22Rv1 (cell line): Measurements from ENCODE around the gene WWP2.
"Not testable (repeated sequence)": the region's sequence is repeated elsewhere in the genome, so short reads cannot be mapped to it uniquely, and the experiment has no call there.

Experiments used
- H3K27ac ChIP-seq: fragments of 450-650 bp; 2 replicates; pipeline ENCODE4 v1.5.1; 2017
- CTCF ChIP-seq: fragments of 450-650 bp; IDR thresholded peaks from 2 replicates; pipeline ENCODE4 v1.5.1; 2017; ENCODE audit warnings: mild to moderate bottlenecking
- ZFX ChIP-seq: fragments of 450-650 bp; IDR thresholded peaks from 2 replicates; pipeline ENCODE4 v1.6.1; 2017; ENCODE audit warnings: antibody characterized with exemption, borderline replicate concordance

Gene WWP2

GRCh38 chr16:69942099-69942491 is 180.0 kb downstream of the WWP2 start:
- TF ChIP-seq CTCF (no peak), ZFX (no peak)
- no peak overlapping the region for H3K27ac ChIP-seq

DNA sequence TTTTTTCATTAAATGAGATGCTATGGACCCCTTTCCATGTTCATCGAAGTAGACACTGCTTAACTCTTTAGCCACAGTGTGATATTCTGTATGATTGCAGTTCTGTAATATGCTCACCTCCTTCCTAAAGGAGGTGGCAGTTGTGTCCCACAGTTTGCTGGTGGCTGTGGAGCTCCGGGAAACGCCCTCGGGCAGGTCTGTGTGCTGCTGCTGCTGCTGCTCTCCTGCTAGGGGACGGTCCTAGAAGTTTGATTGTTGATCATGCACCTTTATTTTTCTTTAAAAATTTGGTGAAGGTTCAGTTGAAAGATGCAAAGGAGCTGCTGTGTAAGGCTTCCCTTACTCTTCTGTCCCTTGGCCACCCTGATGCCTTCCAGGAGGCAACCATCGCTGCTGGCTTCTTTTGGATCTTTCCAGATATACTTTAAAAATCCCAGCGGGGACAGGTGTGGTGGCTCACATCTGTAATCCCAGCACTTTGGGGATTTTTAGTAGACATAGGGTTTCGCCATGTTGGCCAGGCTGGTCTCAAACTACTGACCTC is 180.6 kb downstream of the WWP2 start:
- no peak for TF ChIP-seq ZFX
- no peak for TF ChIP-seq CTCF
- H3K27ac ChIP-seq: no peak overlapping the region

GRCh38 chr16:69943241-69944036 is 181.3 kb downstream of the WWP2 start:
- H3K27ac ChIP-seq: not testable (repeated sequence)

DNA sequence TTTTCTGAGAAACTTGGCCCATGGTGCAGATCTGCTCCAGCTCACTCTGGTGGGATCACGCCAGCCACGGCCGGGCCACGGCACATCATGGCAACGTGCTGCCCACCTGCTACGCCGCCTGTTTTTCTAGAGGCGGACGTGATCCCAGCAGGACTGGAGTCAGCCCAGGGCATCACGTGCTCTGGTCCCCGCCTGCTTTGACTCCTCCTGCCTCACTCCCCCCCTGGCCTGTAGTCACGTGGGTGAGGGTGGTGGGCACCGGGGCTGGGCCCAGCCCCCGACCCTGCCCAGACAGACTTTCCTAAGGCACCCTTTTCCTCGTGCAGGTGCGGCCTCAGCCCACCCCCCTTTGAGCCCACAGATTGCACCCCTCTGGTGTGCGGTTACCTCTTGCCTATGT is 188.3 kb downstream of the WWP2 start:
- H3K27ac ChIP-seq: not testable (repeated sequence)

- H3K27ac ChIP-seq: not testable (repeated sequence)
Measured at GRCh38 chr16:69951017-69951671, 189.0 kb downstream of the WWP2 start, which contains the start of gene CLEC18A. Gene CLEC18A (plus strand): TSS chr16:69951334. CDS start chr16:69951367, 33 bp downstream.

- H3K27ac ChIP-seq: not testable (repeated sequence)
Measured at GRCh38 chr16:69951672-69952031, 189.5 kb downstream of the WWP2 start.

GRCh38 chr16:69952116-69952515 is 190.0 kb downstream of the WWP2 start:
- H3K27ac ChIP-seq: not testable (repeated sequence)

- not testable (repeated sequence) for H3K27ac ChIP-seq
Measured at GRCh38 chr16:69952572-69953355, 190.6 kb downstream of the WWP2 start.

GRCh38 chr16:69954241-69954640 is 192.1 kb downstream of the WWP2 start:
- H3K27ac ChIP-seq: not testable (repeated sequence)

DNA sequence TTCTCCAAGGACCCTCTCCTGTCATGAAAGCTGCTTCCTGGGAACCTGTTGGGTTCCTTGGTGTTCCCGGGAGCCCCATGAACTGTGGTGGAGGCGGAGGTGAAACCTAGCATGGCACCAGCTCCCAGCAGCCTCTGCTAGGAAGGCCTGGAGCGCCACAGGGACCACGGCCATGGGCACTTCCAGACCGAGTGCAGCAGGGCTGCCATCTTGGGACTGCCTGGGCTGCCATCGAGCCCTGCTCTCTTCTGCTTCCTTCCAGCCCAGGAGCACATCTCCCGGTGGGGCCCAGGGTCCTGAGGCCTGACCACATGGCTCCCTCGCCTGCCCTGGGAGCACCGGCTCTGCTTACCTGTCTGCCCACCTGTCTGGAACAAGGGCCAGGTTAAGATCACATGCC is 201.2 kb downstream of the WWP2 start:
- H3K27ac ChIP-seq: not testable (repeated sequence)

GRCh38 chr16:69964960-69965660 is 203.0 kb downstream of the WWP2 start:
- not testable (repeated sequence) for H3K27ac ChIP-seq

DNA sequence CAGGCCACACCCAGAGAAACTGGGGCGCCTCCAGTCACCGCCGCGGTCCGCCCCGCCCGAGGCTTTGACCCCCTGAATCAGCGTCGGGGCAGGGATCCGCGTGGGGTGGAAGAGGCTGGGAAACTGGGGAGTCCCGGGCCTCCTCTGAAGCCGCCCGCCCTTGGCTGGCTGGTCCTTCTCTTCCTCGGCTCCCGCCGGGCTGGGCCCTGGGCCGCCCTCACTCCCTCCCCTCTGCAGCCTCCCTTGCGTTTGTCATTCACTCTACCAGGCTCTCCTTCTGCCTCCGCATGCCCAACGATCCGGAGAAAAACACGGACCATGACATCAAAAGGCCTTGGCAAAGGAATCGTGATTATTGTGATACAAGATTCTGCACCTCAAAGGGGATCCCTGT is 203.5 kb downstream of the WWP2 start:
- not testable (repeated sequence) for H3K27ac ChIP-seq

GRCh38 chr16:69967688-69968087 is 205.6 kb downstream of the WWP2 start:
- H3K27ac ChIP-seq: not testable (repeated sequence)

DNA sequence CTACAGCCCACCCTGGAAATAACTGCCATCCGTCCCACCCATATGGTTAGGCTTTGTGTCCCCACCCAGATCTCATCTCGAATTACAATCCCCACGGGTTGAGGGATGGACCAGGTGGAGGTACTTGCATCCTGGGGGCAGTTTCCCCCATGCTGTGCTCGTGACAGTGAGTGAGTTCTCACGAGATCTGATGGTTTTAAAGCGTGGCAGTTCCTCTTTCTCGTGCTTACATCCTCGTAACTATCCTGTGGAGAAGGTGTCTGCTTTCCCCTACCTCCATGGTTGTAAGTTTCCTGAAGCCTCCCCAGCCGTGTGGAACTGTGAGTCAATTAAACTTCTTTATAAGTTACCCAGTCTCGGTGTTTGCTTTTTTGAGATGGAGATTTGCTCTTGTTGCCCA is 206.0 kb downstream of the WWP2 start:
- H3K27ac ChIP-seq: not testable (repeated sequence)

DNA sequence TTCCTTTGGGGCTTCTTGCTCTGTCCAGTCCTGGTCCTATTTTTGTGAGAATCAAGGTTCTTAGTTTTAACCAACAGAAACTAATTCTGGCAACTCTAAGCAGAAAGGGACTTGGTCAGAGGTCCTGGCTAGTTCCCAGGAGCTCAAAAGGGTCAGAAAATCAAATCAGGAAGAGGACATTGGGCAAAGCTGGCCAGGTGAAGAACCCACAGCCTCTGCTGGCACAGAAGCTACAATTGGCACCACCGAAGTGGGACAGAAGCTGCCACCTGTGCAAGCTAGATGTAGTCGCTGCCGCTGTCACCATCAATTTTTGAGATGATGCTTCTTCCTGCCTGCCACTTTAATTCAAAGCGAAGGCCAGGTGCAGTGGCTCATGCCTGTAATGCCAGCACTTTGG is 207.5 kb downstream of the WWP2 start:
- H3K27ac ChIP-seq: not testable (repeated sequence)

DNA sequence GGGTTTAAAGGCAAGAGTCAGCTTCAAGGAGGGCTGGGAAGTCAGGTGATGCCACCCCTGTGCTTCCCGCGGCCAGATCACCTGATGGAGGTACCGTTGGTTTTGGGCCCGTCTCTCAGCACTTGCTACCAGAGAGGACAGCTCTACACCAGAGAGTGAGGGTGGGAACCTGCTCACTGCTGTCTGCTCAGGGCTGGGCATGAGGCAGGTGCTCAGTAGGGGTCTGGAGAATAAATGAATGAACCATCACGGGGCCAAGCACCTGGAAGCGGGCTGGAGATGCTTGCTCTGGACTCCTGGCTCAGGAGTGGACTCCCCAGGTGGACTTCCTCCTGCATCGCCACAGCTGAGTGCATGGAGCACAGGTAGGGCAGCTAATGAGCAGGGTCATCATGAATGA is 210.0 kb downstream of the WWP2 start:
- H3K27ac ChIP-seq: not testable (repeated sequence)

DNA sequence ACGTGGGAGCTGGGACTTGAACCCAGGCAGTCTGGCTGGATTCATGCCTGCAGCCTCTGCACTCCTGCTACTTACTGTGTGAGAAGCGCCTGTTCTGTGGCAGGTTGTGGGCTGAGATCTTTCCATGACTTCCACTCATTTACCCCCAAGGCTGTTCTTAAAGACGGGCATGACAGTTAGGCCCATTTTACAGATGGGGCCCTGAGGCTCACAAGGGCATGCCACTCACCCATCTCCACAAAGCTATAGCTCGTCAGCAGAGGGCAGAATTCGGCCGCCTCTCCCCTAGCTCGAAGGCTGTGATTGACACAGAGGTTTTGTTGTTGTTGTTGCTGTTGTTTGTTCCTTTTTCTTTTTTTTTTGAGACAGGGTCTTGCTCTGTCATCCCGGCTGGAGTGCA is 210.8 kb downstream of the WWP2 start:
- not testable (repeated sequence) for H3K27ac ChIP-seq

DNA sequence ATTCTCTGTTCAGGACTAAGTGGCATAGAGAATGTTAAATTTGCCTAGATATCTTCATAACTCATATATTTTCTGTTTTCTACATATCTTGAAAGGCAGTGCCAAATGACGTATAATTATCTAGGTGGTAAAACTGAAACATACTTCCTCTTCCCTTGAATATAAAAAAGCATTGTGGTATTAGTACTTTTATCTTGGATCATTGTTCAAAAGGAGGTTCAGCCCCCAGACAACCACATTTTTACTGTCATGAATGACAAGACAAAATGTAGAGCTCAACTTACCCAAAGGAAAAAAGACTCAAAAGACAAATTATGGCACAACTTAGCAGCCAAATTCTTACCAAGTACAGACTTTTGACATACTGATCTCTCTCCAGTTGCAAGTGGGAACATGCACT is 223.1 kb downstream of the WWP2 start:
- not testable (repeated sequence) for H3K27ac ChIP-seq
